ENCODE results near the gene TGFBR1. TPM values are rescaled to one million over a fixed set of nuclear protein-coding genes. Genes with fewer than 3 reads are reported as not detected.

TGFBR1 gene
- total RNA-seq, 2 donors from 2014 or later = 13.4 to 23.4 TPM

- DNase-seq (ENCODE audit: low spot score in 2 of 2) (no peak), ATAC-seq (peak in 1 of 2 donors; percentile 33)
- Mint-ChIP-seq H3K27ac (no peak overlapping the region), H3K36me3 (no peaks in the 10 kb centered on the region), H3K9me3 (no peaks in the 10 kb centered on the region)
Measured at GRCh38 chr9:99167119-99167518, 62.2 kb downstream of the TGFBR1 start.

GRCh38 chr9:99167694-99168093 lies 62.8 kb downstream of the TGFBR1 start:
- Mint-ChIP-seq H3K27ac (no peak overlapping the region), H3K9me3 (no peaks in the 10 kb centered on the region), H3K36me3 (no peaks in the 10 kb centered on the region)
- DNase-seq (ENCODE audit: low spot score in 2 of 2) (no peak), ATAC-seq (peak in 1 of 2 donors; percentile 48)

- Mint-ChIP-seq H3K27ac (no peak overlapping the region), H3K36me3 (no peaks in the 10 kb centered on the region), H3K9me3 (no peaks in the 10 kb centered on the region)
- DNase-seq (ENCODE audit: low spot score in 2 of 2) = no peak
- no peak for ATAC-seq
Measured at GRCh38 chr9:99169086-99169485, 64.2 kb downstream of the TGFBR1 start.

- H3K27ac Mint-ChIP-seq = no peak overlapping the region
- ATAC-seq = no peak
- DNase-seq (ENCODE audit: low spot score in 2 of 2) = no peak
- no peaks in the 10 kb centered on the region for H3K36me3 Mint-ChIP-seq
- no peaks in the 10 kb centered on the region for H3K9me3 Mint-ChIP-seq
Measured at GRCh38 chr9:99169982-99170761, 65.3 kb downstream of the TGFBR1 start.

GRCh38 chr9:99171225-99172123 lies 66.6 kb downstream of the TGFBR1 start:
- ATAC-seq = no peak

GRCh38 chr9:99172124-99173091 lies 67.5 kb downstream of the TGFBR1 start:
- Mint-ChIP-seq H3K36me3 (no peaks in the 10 kb centered on the region), H3K27ac (no peak overlapping the region)
- ATAC-seq = no peak

More at GRCh38 chr9:99171225-99172123, 66.6 kb downstream of the TGFBR1 start:
- Mint-ChIP-seq H3K9me3 (no peaks in the 10 kb centered on the region), H3K36me3 (no peaks in the 10 kb centered on the region), H3K27ac (no peak overlapping the region)
- no peak for DNase-seq (ENCODE audit: low spot score in 2 of 2)

GRCh38 chr9:99173570-99174504 lies 68.9 kb downstream of the TGFBR1 start:
- no peak for DNase-seq (ENCODE audit: low spot score in 2 of 2)
- H3K27ac Mint-ChIP-seq = no peak overlapping the region

More at GRCh38 chr9:99172124-99173091, 67.5 kb downstream of the TGFBR1 start:
- DNase-seq (ENCODE audit: low spot score in 2 of 2) = no peak
- H3K9me3 Mint-ChIP-seq = no peaks in the 10 kb centered on the region

GRCh38 chr9:99176527-99177013 lies 71.7 kb downstream of the TGFBR1 start:
- Mint-ChIP-seq H3K36me3 (no peaks in the 10 kb centered on the region), H3K9me3 (no peaks in the 10 kb centered on the region), H3K27ac (no peak overlapping the region)
- ATAC-seq = no peak
- no peak for DNase-seq (ENCODE audit: low spot score in 2 of 2)

More at GRCh38 chr9:99173570-99174504, 68.9 kb downstream of the TGFBR1 start:
- ATAC-seq = peak; percentile 70 to 80
- no peaks in the 10 kb centered on the region for H3K9me3 Mint-ChIP-seq
- H3K36me3 Mint-ChIP-seq = no peaks in the 10 kb centered on the region

- no peak for ATAC-seq
- no peaks in the 10 kb centered on the region for H3K9me3 Mint-ChIP-seq
- H3K27ac Mint-ChIP-seq = no peak overlapping the region
- no peak for DNase-seq (ENCODE audit: low spot score in 2 of 2)
- no peaks in the 10 kb centered on the region for H3K36me3 Mint-ChIP-seq
Measured at GRCh38 chr9:99177576-99178366, 72.9 kb downstream of the TGFBR1 start.

GRCh38 chr9:99178912-99179872 lies 74.3 kb downstream of the TGFBR1 start:
- ATAC-seq (no peak), DNase-seq (ENCODE audit: low spot score in 2 of 2) (no peak)
- Mint-ChIP-seq H3K9me3 (no peaks in the 10 kb centered on the region), H3K27ac (no peak overlapping the region), H3K36me3 (no peaks in the 10 kb centered on the region)

GRCh38 chr9:99180199-99180598 lies 75.3 kb downstream of the TGFBR1 start:
- H3K9me3 Mint-ChIP-seq = no peaks in the 10 kb centered on the region
- ATAC-seq (peak; percentile 32 to 75), DNase-seq (ENCODE audit: low spot score in 2 of 2) (no peak)
- H3K27ac Mint-ChIP-seq = peak overlapping the region; percentile 15 to 41
- H3K36me3 Mint-ChIP-seq = no peaks in the 10 kb centered on the region

GRCh38 chr9:99180662-99181061 lies 75.7 kb downstream of the TGFBR1 start:
- Mint-ChIP-seq H3K36me3 (no peaks in the 10 kb centered on the region), H3K9me3 (no peaks in the 10 kb centered on the region), H3K27ac (peak overlapping the region; percentile 15 to 41)
- DNase-seq (ENCODE audit: low spot score in 2 of 2) (no peak), ATAC-seq (peak in 1 of 2 donors; percentile 34)

- ATAC-seq (no peak), DNase-seq (ENCODE audit: low spot score in 2 of 2) (no peak)
- H3K27ac Mint-ChIP-seq = peak overlapping the region in 1 of 2 donors; percentile 34
- no peaks in the 10 kb centered on the region for H3K36me3 Mint-ChIP-seq
- H3K9me3 Mint-ChIP-seq = no peaks in the 10 kb centered on the region
Measured at GRCh38 chr9:99181206-99181605, 76.3 kb downstream of the TGFBR1 start.

Measured in activated naive CD4-positive, alpha-beta T cell treated with anti-CD3 and anti-CD28 coated beads, Interleukin-2, amount 50 U/mL, for 72 hours (primary cell).